Astrocyte (in vitro differentiated cells and primary cell): ENCODE results near the gene LIPH.

Experiments
- EZH2 ChIP-seq: IDR thresholded peaks from 2 replicates; pipeline ENCODE4 v1.6.1; 2012; ENCODE audit warnings: mild to moderate bottlenecking, low read length, inconsistent platforms; ENCODE audit not compliant: insufficient read depth
- TF ChIP-seq, protein P1 (sequence below): IDR thresholded peaks from 2 replicates; pipeline ENCODE4 v1.5.1; 2011; ENCODE audit warnings: low read depth, mild to moderate bottlenecking, inconsistent platforms, low read length, moderate library complexity; ENCODE audit not compliant: insufficient read depth

DNA sequence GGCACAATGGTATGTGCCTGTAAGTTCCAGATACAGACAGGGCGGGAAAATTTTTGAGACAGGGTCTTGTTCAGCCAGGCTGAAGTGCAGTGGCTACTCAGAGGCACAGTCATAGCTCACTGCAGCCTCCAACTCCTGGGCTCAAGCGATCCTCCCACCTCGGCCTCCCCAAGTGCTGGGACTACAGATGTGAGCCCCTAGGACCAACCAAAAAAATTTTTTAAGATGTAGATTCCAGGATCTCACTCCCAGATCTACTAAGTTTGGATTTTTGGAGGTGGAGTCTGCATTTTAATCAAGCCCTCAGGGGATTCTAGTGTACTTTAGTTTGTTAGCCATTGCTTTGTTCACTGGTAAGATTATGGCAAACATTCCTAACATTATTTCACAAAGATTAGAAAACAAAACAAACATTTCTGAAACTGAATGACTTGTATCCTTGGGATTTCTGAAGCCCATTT, 2.7 kb downstream of the LIPH start:
- TF ChIP-seq, protein P1, sequence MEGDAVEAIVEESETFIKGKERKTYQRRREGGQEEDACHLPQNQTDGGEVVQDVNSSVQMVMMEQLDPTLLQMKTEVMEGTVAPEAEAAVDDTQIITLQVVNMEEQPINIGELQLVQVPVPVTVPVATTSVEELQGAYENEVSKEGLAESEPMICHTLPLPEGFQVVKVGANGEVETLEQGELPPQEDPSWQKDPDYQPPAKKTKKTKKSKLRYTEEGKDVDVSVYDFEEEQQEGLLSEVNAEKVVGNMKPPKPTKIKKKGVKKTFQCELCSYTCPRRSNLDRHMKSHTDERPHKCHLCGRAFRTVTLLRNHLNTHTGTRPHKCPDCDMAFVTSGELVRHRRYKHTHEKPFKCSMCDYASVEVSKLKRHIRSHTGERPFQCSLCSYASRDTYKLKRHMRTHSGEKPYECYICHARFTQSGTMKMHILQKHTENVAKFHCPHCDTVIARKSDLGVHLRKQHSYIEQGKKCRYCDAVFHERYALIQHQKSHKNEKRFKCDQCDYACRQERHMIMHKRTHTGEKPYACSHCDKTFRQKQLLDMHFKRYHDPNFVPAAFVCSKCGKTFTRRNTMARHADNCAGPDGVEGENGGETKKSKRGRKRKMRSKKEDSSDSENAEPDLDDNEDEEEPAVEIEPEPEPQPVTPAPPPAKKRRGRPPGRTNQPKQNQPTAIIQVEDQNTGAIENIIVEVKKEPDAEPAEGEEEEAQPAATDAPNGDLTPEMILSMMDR, result no peak
- TF ChIP-seq EZH2, result no peak
